ENCODE data around the gene CALML4.
"Not testable (repeated sequence)": the region's sequence is repeated elsewhere in the genome, so short reads cannot be mapped to it uniquely, and the experiment has no call there.

The CALML4 gene

DNA sequence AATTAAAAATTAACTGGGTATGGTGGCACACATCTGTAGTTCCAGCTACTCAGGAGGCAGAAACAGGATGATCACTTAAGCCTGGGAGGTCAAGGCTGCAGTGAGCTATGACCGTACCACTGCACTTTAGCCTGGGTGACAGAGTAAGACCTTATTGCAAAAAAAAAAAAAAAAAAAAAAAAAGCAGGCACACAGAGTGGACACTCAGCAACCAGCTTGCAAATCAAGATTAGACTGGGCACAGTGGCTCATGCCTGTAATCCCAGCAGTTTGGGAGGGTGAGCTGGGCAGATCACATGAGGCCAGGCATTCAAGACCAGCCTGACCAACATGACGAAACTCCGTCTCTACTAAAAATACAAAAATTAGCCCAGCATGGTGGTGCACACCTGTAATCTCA is 19.0 kb upstream of the CALML4 start:
- TF ChIP-seq, protein P1, sequence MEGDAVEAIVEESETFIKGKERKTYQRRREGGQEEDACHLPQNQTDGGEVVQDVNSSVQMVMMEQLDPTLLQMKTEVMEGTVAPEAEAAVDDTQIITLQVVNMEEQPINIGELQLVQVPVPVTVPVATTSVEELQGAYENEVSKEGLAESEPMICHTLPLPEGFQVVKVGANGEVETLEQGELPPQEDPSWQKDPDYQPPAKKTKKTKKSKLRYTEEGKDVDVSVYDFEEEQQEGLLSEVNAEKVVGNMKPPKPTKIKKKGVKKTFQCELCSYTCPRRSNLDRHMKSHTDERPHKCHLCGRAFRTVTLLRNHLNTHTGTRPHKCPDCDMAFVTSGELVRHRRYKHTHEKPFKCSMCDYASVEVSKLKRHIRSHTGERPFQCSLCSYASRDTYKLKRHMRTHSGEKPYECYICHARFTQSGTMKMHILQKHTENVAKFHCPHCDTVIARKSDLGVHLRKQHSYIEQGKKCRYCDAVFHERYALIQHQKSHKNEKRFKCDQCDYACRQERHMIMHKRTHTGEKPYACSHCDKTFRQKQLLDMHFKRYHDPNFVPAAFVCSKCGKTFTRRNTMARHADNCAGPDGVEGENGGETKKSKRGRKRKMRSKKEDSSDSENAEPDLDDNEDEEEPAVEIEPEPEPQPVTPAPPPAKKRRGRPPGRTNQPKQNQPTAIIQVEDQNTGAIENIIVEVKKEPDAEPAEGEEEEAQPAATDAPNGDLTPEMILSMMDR (IDR thresholded peaks at IDR 0.05; ENCODE audit: borderline replicate concordance, insufficient read depth, low read depth, low read length), result no peak
- no peak overlapping the region for H3K4me3 ChIP-seq (ENCODE audit: low read depth, low read length)

DNA sequence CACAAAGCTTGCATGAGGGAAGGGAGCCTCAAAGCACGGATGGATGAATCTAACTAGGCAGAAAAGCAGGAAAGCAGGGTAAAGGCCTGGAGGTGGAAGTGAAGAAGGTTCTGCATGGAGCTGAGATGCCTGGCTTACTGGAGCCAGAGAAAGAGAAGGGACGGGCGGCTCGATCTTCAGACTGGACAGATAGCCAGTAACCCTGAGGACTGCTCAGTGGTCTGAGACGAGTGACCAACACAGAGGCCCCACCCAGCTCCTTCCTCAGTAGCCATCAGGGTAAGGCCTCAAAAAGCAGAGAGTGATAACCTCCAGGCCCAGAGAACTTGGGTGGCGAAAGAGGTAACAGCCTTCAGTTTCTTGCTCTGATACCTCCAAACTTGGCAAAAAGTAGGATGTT is 18.0 kb upstream of the CALML4 start:
- H3K4me3 ChIP-seq (ENCODE audit: low read depth, low read length), result no peak overlapping the region
- TF ChIP-seq, protein P1 (IDR thresholded peaks at IDR 0.05; ENCODE audit: borderline replicate concordance, insufficient read depth, low read depth, low read length), result no peak

DNA sequence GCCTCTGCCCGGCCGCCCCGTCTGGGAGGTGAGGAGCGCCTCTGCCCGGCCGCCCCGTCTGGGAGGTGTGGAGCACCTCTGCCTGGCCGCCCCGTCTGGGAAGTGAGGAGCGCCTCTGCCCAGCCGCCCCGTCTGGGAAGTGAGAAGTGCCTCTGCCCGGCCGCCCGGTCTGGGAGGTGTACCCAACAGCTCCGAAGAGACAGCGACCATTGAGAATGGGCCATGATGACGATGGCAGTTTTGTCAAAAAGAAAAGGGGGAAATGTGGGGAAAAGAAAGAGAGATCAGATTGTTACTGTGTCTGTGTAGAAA is 17.3 kb upstream of the CALML4 start:
- not testable (repeated sequence) for H3K4me3 ChIP-seq (ENCODE audit: low read depth, low read length)

DNA sequence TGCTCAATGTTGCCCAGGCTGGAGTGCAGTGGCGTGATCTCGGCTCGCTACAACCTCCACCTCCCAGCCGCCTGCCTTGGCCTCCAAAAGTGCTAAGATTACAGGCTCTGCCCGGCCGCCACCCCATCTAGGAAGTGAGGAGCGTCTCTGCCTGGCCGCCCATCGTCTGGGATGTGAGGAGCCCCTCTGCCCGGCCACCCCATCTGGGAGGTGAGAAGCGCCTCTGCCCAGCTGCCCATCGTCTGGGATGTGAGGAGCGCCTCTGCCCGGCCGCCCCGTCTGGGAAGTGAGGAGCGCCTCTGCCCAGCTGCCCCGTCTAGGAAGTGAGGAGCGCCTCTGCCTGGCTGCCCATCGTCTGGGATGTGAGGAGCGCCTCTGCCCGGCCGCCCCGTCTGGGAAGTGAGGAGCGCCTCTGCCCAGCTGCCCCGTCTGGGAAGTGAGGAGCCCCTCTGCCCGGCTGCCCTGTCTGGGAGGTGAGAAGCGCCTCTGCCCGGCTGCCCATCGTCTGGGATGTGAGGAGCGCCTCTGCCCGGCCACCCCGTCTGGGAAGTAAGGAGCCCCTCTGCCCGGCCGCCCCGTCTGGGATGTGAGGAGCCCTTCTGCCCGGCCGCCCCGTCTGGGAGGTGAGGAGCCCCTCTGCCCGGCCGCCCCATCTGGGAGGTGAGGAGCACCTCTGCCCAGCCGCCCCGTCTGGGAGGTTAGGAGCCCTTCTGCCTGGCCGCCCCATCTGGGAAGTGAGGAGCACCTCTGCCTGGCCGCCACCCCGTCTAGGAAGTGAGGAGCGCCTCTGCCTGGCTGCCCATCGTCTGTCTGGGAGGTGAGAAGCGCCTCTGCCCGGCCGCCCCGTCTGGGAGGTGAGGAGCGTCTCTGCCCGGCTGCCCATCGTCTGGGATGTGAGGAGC is 16.6 kb upstream of the CALML4 start:
- H3K4me3 ChIP-seq (ENCODE audit: low read depth, low read length), result not testable (repeated sequence)

DNA sequence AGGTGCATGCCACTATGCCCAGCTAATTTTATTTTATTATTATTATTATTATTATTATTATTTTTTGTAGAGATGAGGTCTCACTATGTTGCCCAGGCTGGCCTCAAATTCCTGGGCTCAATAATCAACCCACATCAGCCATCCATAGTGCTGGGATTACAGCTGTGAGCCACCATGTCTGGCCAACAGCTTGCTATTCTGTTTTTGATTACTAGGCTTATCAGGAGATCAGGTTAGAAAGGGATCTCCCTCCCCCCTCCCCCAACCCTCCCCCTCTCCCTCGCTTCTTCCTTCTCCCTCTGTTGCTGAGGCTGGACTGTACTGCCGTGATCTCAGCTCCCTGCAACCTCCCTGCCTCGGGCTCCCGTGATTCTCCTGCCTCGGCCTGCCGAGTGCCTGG is 15.8 kb upstream of the CALML4 start:
- TF ChIP-seq, protein P1 (IDR thresholded peaks at IDR 0.05; ENCODE audit: borderline replicate concordance, insufficient read depth, low read depth, low read length), result no peak
- no peak overlapping the region for H3K4me3 ChIP-seq (ENCODE audit: low read depth, low read length)

DNA sequence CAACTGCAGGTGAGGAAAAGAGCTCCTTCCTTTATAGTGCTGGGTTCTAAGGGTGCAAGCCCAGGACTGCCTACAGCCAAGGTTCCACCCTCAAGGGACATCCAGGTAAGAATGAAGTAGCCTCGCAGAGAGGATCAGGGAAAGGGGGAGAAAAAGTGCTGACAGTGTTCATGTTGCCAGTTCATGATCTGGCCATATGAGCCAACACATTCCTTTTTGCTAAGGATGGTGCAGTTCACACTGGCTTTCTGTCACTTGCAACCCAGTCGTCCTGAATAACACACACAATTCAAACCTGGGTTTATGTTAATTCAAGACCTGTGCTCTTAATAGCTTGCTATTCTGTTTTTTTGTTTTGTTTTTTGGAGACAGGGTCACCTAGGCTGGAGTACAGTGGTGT is 15.4 kb upstream of the CALML4 start:
- TF ChIP-seq, protein P1 (IDR thresholded peaks at IDR 0.05; ENCODE audit: borderline replicate concordance, insufficient read depth, low read depth, low read length), result no peak
- no peak overlapping the region for H3K4me3 ChIP-seq (ENCODE audit: low read depth, low read length)

DNA sequence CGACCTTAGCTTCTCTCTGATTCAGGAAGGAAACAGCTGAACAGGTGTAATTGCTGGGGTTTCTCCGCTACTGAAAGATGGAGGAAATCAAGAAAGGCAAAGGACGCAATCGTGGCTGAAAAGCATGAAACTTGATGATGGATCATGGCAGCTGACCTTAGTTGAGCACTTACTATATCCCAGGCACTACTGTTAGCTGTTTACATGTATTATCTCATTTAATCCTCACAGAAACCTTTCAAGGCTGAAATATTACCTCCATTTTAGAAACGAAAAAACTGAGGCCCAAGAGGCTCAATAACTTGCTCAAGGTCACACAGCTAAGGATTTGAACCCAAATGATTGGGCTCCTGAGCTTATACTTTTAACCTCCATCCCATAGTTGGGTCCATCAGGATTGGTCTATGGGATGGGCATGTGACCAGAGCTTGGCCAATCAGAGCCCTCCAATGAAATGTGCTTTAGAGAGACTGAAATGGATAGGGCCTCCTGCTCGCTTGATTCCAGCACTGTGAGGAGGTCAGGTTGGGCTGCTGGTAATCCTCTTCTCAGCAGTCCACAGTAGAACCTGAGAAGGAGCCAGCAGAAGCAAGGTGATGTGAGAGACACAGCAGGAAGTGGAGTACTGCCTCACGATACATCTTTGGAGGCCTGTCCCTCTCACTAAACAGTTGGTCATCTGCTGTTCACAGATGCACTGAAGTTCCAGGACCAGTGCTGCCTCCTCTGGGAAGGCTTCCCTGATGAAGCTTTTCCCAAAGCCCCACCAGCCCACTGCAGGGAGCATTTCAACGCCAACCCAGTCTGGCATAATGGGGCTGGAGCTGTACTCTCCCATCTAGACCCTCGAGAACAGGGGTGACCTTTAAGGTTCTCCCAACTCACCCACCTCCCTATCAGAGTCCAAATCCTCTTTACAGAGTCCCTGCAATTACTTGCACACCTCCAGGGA is 14.0 kb upstream of the CALML4 start:
- TF ChIP-seq, protein P1 (IDR thresholded peaks at IDR 0.05; ENCODE audit: borderline replicate concordance, insufficient read depth, low read depth, low read length), result no peak
- H3K4me3 ChIP-seq (ENCODE audit: low read depth, low read length), result no peak overlapping the region

DNA sequence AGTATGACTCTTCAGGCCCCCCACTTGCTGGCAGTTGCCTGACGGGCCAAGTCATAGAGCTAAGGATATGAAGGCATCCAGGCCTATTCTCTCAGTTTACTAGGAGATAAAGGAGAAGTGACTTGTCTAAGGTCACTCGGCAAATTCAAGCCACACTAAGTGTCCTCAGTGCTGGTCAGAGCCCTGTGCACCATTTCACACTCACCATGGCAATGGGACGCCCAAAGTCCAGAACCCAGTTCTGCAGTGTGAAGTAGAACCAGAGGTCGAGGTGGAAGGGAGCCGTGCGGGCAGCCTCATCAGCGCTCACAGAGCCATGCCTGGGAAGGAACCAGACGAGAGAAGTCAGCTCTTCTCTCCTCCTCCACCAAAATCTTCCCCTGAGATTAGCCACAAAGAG is 13.2 kb upstream of the CALML4 start:
- TF ChIP-seq, protein P1 (IDR thresholded peaks at IDR 0.05; ENCODE audit: borderline replicate concordance, insufficient read depth, low read depth, low read length), result no peak
- H3K4me3 ChIP-seq (ENCODE audit: low read depth, low read length), result no peak overlapping the region
